ENCODE data around the gene LNX1.
A peak's percentile ranks its signal among the peaks of the same experiment; 100 is the strongest.

The LNX1 gene

GRCh38 chr4:53563824-53564223 lies 27.5 kb downstream of the LNX1 start:
- peak; percentile 78 to 79 for DNase-seq

DNA sequence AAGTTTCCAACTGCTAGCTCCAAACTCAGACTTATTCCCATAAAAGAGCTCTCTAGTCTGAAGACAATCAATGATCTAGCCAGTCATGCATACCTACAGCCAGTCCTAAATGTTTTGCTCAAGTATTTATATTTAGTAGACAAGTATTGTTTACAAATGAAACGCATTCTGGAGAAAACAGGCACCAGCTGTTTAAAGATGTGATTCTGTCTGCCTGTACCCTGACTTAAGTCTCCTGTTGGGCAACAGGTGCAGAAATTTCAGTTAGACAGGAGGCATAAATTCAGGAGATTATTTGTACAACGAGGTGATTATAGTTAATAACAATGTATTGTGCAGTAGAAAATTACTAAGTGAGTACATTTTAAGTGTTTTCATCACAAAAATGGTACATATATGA lies 28.9 kb downstream of the LNX1 start:
- DNase-seq = no peak

DNA sequence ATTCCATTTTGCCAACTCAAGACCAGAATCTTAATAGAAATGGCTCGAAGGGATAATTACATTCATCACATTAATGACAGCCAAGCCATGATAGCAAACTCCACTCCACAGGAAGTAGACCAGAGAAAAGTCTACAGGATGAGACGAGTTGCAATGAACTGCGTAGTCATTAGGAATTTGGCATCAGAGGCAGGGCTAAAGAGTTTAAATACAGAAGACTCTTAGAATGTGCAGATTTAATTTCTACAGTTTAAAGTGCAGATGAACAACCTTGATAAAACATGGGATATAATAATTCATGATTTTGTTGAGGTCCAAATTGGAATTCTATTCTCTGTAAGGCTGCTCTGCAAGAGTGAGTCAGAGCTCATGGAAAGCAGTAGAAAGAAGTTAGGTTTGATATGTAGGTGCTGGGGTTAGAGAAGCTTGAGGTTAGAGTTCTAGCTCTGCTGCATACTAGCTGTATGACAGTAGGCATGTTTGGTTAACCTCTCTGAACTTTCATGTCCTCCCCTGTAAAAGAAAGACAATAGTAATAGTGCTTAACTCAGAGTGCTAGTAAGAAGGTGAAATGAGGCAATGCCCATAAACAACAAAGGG lies 32.2 kb downstream of the LNX1 start:
- DNase-seq = no peak

- peak; percentile 92 to 93 for DNase-seq
Measured at GRCh38 chr4:53558065-53558801, 33.1 kb downstream of the LNX1 start.

DNA sequence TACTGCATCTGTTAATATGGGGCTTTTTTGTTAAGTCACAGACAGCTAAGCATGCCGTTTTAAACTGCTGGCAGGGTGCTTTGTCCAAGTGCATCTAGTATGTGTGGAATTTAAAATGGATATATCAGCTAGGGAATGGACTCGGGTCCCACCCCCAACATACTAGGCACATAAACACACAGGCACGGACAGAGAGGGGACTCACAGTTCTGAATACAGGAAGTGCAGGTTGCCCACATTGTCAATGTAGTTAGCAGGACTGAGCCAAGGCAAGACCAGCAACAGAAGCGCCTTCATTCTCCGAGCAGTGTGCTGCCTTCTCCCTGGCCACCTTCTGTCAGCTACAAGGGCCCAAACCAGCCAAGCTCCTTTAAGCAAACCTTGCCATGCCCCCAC lies 33.6 kb downstream of the LNX1 start:
- peak; percentile 71 to 88 for DNase-seq

- no peak for DNase-seq
Measured at GRCh38 chr4:53556651-53557050, 34.6 kb downstream of the LNX1 start.

GRCh38 chr4:53553486-53554210 lies 37.6 kb downstream of the LNX1 start:
- no peak for DNase-seq

DNA sequence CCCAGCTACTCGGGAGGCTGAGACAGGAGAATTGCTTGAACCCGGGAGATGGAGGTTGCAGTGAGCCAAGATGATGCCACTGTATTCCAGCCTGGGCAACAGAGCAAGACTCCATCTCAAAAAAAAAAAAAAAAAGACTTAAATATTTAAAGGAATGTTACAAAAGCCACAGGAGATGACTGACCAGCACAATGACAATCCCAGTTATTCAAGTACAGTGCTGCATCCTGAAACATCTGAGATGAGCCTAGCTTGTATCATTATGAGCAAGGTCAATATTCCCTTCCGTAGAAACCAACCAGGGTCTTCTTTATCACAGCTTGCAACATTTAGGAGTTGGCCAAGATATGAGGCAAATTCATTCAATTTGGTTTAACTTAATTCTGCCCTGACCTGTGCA lies 38.6 kb downstream of the LNX1 start:
- DNase-seq = no peak

GRCh38 chr4:53551958-53552357 lies 39.3 kb downstream of the LNX1 start:
- DNase-seq = no peak

- DNase-seq = no peak
Measured at GRCh38 chr4:53551281-53551864, 39.9 kb downstream of the LNX1 start.

DNA sequence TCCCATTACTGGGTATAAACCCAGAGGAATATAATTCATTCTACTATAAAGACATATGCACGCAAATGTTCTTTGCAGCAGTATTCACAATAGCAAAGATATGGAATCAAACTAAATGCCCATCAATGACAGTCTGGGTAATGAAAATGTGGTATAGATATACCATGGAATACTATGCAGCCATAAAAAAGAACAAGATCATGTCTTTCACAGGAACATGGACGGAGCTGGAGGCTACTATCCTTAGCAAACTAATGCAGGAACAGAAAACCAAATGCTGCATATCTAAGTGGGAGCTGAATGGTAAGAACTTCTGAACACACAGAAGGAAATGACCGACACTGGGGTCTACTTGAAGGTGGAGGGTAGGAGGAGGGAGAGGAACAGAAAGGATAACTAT lies 42.6 kb downstream of the LNX1 start:
- DNase-seq = no peak

DNA sequence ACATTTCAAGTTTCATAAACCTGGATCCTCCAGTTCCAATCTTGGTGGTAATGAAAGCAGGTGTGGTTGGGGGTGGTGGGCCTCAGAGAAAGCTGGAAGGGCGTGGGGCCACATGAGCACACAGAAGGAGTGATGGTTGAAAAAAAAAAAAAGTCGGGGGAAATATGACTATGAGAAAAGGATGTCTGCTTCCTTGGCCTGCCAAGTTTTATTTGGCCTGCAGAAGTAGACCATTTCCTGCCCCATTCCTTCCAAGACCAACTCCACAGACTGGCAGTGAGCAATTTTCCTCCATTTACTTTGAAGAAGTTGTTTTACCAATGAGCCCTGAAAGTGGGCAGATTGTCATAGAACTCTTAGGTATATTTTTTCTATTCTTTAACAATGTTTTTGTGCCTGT lies 43.3 kb downstream of the LNX1 start:
- no peak for DNase-seq

DNA sequence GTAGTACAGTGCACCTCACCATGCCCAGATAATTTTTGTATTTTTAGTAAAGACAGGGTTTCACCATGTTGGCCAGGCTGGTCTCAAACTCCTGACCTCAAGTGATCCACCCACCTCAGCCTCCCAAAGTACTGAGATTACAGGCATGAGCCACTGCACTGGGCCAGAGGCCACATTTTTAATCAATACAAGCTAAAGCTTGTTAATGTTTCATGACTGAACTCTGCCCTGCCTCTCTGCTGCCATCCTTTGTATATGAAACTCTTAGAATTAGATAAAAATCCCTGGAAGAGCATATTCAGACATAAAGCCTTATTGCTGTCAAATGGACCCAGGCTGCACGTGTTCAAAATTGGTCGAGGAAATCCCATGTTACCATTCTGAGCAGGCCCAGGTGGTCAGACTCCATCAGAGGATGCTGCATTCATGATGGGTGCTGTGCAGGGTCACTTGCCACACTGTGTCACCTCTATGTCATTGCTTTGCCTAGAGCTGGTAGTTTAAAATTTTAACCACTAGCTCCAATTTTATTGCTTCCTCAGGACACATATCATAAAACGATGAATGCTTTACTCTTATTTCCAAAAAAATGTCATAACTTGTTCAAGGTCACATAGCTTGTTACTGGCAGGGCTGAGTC lies 45.2 kb downstream of the LNX1 start:
- DNase-seq = no peak

DNA sequence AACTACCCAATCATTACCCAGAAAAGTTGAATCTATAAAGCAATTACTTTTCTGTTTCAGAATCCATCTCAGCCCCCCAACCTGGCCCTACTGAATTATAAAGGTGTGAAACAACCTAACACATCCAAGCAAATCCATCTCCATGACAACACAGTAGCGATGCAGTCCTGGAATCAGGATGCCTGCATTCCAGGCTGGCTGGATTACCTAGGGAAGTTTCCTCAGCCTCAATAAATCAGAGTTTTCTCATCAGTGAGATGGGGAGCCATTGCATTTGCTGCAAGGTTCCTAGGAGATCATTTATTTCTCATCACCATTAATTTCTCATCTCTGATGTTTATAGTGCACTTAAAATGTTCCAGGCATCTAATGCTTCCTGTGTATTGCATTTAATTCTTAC lies 46.0 kb downstream of the LNX1 start:
- no peak for DNase-seq

GRCh38 chr4:53543561-53543960 lies 47.7 kb downstream of the LNX1 start:
- DNase-seq = no peak

- DNase-seq = no peak
Measured at GRCh38 chr4:53541577-53542206, 49.6 kb downstream of the LNX1 start.

- no peak for DNase-seq
Measured at GRCh38 chr4:53538756-53539155, 52.5 kb downstream of the LNX1 start.

DNA sequence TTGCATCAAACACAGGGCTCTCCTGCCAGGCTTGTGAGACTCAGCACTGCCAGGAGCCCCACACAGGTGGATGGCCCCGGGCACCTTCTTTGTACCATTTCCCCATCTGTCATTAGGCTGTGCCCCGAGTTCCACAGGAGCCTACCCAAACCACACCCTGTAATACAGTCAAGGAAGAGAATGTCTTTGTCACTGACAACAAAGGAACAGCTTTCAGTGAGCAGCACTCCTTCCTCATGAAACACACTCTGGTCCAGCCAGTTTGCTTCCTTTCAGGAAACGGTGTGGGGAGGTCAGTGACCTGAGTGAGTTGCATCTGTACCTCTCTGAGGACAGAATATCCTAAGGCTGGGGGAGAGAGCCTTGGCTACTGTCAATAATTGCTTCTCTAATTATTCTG lies 53.7 kb downstream of the LNX1 start:
- DNase-seq = no peak

GRCh38 chr4:53536328-53536727 lies 55.0 kb downstream of the LNX1 start:
- no peak for DNase-seq

GRCh38 chr4:53535567-53535966 lies 55.7 kb downstream of the LNX1 start:
- peak in 1 of 2 experiments; percentile 26 for DNase-seq

DNA sequence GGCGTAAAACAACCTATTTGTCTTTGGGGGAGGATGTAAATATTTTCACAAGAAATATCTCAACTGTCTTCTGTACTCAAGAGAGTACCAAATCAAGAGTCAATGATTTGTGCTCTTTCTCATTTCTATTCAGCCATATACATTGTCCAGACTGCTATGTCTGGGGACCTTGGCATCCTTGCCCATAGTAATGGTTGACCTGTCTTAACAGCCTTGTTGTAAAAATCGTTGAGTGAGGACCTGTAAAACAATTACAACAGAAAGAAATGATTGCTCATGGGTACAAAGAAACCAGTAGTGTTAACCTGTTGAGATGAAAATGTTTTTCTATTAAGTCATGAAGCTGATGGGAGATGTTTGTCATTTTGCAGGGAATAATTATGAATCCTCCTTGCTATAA lies 56.6 kb downstream of the LNX1 start:
- no peak for DNase-seq

GRCh38 chr4:53532521-53532920 lies 58.8 kb downstream of the LNX1 start:
- DNase-seq = no peak

Measured in Kasumi-1 (cell line).